Activated CD8-positive, alpha-beta memory T cell treated with anti-CD3 and anti-CD28 coated beads, Interleukin-2, amount 50 U/mL, for 24 hours (primary cell): ENCODE measurements around the gene HYI.

Experiments used
- DNase-seq: peaks from one replicate; pipeline ENCODE4 v3.0.0-alpha.2; 2020; ENCODE audit errors: extremely low read depth

HYI gene

DNA sequence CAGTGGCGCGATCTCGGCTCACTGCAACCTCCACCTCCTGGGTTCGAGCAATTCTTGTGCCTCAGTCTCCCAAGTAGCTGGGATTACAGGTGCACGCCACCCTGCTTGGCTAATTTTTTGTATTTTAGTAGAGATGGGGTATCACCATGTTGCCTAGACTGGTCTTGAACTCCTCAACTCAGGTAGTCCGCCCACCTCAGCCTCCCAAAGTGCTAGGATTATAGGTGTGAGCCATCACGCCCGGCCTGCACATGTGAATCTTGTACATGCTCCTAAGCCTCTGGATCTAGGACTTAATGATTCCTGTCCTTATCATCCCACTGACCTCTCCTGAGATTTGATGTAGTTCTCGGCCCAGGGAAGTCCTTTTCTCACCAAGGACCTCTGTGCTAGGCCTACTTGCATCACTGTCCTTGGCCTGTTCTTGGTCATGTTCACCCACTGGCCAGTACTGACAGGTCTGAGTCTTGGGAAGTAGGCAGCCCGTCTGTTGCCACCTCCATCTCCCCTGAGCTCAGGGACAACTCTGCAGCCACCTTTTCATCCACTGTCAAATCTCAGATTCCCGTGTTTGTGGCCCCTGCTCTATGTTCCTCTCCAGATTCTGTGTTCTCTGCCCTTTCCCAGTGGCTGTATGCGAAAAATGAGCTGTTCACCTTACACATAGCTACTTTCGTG is 9.4 kb downstream of the HYI start:
- DNase-seq, result no peak

DNA sequence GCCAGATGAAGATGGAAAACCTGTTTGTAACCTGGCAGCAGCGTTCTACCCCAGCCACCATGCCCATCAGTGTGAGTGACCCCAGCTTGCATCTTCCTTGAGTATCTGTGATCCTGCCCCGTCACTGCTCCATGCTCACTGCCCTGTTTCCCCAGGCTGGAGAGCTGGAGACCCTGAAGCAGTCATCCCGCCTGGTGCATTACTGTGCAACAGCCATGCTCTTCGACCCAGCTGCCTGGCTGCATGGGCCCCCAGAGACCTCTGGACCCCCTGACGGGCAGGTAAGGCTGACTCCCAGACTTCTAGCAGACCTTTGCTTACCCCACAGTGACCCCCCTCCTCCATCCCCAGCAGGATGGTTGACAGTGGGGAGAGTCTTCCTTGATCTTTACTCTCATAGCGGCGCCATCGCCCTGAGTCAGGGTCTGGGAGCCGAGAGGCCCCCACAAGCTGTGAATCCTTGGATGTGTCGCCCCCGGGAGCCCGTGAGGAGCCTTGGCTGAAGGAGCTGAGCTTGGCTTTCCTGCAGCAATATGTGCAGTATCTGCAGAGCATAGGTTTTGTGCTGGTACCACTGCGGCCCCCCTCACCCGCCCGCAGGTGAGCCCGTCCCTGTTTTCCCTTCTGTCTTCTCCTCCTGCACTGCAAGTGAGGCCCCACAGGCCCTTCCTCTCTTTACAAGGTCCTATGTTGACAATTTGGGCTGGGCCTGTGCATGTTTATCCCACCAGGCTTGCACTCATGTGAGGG is 10.4 kb downstream of the HYI start:
- no peak for DNase-seq

- no peak for DNase-seq
Measured at GRCh38 chr1:43442756-43443155, 11.0 kb downstream of the HYI start.

GRCh38 chr1:43441894-43442637 is 11.7 kb downstream of the HYI start:
- no peak for DNase-seq

DNA sequence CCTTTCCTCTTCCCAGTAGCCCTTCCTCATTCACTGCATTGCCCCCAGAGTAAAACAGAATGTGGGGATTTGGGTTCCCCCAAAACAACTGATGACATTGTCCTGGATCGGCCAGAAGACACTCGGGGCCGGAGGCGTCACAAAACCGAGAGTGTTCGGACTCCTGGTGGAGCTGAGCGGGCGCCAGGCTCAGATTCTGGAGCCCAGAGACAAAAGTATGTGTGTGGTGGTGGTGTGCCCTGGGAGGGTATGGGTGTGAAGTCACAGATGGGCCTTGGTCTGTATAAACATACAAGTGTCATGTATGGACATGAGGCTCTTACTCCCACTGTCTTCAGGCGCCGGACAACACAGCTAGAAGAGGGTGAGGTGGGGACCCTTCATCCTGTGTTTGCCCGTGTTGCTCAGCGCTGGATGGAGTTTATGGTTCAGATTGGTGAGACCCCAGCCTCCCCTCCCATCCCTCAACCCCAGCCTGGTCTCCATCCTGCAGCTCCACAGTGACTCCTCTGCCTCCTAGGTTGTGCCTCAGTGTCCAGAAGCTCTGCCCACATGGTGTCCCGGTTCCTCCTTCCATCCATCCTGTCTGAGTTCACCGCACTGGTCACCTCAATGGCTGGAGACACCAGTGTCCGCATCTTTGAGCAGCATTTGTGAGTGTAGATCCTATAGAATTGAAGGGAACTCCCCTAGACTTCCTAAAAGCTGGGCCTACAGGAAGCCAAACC is 12.4 kb downstream of the HYI start:
- DNase-seq, result no peak

- DNase-seq, result no peak
Measured at GRCh38 chr1:43440358-43440757, 13.4 kb downstream of the HYI start.

DNA sequence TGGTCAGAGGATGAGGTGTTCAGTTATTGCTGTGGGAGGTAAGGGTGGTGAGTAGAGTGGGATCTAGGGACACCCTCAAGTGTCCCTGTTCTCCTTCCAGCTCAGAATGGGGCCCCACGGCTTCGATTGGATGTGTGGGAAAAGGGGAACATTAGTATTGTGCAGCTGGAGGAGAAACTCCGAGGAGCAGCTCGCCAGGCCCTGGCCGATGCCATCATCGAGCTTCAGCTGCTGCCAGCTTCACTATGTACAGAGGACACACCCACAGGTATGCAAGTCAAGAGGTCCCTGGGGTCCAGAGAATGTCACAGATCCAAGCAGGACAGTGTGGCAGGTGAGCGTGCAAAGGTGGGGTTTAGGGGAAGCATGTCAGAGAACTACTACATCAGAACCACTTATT is 13.9 kb downstream of the HYI start:
- no peak for DNase-seq

GRCh38 chr1:43438953-43439581 is 14.7 kb downstream of the HYI start:
- no peak for DNase-seq

- no peak for DNase-seq
Measured at GRCh38 chr1:43438576-43438952, 15.2 kb downstream of the HYI start.

- no peak for DNase-seq
Measured at GRCh38 chr1:43438006-43438405, 15.7 kb downstream of the HYI start.

- DNase-seq, result no peak
Measured at GRCh38 chr1:43437031-43437973, 16.4 kb downstream of the HYI start.

DNA sequence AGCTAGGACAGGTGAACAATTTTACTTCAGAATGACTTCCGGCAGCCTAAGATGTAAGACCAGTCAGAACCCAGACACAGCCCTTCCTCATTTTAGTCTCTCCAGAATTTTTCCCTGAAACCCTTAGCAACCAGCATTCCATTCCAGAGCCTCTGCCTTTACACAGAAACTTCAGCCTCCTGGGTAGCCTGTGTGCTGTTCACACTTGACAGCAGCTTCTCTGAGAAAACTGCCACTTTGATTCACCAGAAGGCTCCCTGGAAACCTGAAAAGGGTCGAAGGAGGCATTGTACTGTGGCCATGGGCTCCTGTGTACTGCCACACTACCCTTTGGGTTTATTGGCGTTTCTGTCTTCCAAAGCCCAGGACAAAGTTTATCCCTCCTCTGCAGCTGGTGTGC is 17.4 kb downstream of the HYI start:
- DNase-seq, result no peak

- no peak for DNase-seq
Measured at GRCh38 chr1:43435146-43436145, 18.3 kb downstream of the HYI start.

DNA sequence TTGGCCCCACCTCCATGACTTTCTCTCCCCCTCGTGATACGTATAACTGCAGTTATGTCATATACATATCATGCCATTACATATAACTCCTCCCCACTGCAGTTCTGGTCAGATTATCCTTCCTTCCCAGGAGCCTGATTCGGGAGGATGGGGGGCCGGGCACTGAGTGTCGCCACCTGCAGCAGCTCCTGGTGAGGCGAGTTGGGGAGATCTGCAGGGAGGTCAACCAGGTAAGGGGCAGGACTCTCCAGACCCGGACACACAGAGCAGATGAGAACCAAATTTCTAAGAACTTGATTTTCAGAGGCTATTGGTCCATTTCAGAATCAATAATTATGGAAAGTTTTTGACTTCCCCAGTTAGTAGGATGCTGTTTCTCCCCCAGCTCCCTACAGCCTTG is 19.5 kb downstream of the HYI start:
- no peak for DNase-seq

- DNase-seq, result no peak
Measured at GRCh38 chr1:43432907-43433306, 20.8 kb downstream of the HYI start.

DNA sequence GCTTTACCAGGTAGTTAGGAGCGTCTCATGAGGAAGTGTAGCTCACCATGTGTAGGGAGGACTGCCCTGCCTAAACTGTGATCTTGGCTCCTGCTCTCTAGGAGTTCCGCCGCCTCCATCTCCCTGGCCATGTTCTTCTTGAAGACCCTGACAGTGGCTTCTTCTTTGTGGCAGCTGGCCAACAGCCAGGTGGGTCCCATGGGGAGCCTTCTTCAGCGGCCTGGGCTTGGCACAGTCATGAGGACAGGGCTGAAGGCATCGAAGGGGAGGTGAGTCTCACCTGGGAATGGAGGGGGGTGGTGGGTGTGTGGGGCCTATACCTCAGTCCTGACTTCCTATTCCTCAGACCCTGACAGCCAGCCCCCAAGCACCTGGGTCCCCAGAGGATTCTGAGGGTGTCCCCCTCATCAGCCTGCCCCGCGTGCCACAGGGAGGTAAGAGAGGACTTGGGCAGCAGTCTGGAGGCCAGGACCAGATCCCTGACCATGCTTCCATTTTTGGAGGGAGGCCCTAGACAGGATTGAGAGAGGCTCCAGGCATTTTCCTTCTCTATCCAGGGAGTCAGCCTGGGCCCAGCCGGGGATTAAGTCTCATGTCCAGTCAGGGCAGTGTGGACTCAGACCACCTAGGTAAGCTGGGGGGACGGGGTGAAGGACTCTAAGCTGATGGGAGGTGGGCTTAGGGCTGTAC is 21.4 kb downstream of the HYI start:
- DNase-seq, result no peak

DNA sequence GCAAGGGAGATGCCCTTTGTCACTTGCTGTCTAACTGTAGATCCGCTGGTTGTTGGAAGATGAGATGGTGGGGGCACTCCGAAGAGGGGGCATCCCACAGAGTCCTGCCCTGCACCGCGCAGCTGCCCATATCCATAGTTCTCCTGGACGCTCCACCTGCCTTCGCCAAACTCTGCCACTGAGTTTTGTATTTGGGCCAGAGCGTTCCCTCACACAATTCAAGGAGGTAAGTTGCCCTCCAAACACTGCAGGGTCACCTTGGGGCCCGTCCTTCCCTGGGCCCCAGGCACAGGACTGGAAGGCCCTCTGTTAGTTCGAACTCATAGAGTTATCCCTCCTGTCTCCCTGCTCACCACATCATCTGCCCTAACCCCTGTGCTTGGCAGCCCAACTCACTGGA is 22.1 kb downstream of the HYI start:
- DNase-seq, result no peak

GRCh38 chr1:43430831-43431230 is 22.9 kb downstream of the HYI start:
- DNase-seq, result no peak

DNA sequence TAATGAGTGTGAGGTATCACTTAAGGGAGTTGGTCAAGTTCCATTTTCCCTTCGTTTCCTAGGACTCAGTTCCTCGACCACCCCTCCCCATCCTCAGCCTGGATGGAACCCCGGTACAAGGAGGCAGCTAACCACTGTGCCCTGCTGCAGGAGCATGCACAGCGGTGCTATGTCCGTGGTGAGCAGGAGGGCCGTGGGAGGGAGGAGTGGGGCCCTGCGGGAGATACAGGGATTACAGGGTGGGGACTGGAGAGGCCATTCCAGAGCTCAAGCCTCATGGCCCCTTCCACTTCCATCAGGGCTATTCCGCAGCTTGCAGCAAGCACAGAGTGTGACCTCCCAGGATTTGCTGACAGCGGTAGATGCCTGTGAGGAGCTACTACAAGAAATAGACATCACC is 25.8 kb downstream of the HYI start:
- DNase-seq, result no peak
